ENCODE data around the gene KLHL34.

DNA sequence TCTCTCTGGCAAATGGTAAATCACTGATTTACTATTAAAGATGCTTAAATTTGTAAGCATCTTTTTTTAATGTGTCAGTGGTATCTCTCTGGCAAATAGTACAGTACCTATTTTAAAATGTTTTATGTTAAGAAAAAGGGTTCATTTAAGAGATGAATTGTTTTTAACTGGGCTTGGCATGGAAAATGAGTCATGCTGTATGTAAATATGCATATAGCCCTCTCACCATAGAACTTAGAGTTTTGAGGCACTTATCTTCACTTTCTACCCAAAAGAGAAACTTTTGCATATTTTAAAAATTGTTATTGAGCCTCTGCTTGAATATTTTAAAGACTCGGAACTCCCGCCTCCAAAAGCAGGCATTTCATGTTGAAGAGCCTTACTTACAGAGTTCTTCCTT is 37.9 kb downstream of the KLHL34 start:
- TF ChIP-seq, protein P1, sequence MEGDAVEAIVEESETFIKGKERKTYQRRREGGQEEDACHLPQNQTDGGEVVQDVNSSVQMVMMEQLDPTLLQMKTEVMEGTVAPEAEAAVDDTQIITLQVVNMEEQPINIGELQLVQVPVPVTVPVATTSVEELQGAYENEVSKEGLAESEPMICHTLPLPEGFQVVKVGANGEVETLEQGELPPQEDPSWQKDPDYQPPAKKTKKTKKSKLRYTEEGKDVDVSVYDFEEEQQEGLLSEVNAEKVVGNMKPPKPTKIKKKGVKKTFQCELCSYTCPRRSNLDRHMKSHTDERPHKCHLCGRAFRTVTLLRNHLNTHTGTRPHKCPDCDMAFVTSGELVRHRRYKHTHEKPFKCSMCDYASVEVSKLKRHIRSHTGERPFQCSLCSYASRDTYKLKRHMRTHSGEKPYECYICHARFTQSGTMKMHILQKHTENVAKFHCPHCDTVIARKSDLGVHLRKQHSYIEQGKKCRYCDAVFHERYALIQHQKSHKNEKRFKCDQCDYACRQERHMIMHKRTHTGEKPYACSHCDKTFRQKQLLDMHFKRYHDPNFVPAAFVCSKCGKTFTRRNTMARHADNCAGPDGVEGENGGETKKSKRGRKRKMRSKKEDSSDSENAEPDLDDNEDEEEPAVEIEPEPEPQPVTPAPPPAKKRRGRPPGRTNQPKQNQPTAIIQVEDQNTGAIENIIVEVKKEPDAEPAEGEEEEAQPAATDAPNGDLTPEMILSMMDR (IDR thresholded peaks at IDR 0.05) = no peak
- TF ChIP-seq POLR2A (IDR thresholded peaks at IDR 0.05) = no peak

Data from esophagus squamous epithelium (tissue), 4 donors.